ENCODE data around the gene EWSR1.

- TF ChIP-seq, protein P1, sequence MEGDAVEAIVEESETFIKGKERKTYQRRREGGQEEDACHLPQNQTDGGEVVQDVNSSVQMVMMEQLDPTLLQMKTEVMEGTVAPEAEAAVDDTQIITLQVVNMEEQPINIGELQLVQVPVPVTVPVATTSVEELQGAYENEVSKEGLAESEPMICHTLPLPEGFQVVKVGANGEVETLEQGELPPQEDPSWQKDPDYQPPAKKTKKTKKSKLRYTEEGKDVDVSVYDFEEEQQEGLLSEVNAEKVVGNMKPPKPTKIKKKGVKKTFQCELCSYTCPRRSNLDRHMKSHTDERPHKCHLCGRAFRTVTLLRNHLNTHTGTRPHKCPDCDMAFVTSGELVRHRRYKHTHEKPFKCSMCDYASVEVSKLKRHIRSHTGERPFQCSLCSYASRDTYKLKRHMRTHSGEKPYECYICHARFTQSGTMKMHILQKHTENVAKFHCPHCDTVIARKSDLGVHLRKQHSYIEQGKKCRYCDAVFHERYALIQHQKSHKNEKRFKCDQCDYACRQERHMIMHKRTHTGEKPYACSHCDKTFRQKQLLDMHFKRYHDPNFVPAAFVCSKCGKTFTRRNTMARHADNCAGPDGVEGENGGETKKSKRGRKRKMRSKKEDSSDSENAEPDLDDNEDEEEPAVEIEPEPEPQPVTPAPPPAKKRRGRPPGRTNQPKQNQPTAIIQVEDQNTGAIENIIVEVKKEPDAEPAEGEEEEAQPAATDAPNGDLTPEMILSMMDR (IDR thresholded peaks at IDR 0.05; ENCODE audit: low read depth, low read length, poor library complexity, severe bottlenecking): no peak
- TF ChIP-seq EZH2phosphoT487 (IDR thresholded peaks at IDR 0.05; ENCODE audit: borderline replicate concordance, low read length): no peak
Observed at GRCh38 chr22:29292379-29292778, 24.3 kb downstream of the EWSR1 start.
